GM12874 (cell line): ENCODE data around the gene ACIN1.

ENCODE experiments used
- TF ChIP-seq, protein P1 (sequence below): IDR thresholded peaks from 2 replicates; pipeline ENCODE4 v1.5.1; 2011; ENCODE audit warnings: low read depth, mild to moderate bottlenecking, control low read depth, low read length, moderate library complexity; ENCODE audit not compliant: insufficient read depth

ACIN1 gene

DNA sequence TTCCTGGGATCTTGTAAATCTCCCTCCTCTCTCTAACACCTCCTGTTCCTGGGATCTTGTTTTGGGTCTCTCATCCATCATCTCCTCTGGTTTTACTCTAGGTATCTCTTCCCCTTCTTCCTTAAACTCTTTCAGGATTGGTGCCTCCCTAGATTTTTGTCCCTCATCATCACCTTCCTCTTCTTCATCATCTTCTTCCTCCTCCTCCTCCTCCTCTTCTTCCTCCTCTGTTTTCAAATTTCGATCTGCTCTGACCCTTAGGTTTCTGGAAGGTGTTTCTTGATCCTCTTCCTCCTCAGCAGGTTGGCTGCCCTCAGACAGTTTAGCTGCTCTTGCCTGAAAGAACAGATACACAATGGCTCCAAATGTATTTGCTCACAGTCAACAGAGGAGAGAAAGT lies 14.5 kb downstream of the ACIN1 start:
- TF ChIP-seq, protein P1, sequence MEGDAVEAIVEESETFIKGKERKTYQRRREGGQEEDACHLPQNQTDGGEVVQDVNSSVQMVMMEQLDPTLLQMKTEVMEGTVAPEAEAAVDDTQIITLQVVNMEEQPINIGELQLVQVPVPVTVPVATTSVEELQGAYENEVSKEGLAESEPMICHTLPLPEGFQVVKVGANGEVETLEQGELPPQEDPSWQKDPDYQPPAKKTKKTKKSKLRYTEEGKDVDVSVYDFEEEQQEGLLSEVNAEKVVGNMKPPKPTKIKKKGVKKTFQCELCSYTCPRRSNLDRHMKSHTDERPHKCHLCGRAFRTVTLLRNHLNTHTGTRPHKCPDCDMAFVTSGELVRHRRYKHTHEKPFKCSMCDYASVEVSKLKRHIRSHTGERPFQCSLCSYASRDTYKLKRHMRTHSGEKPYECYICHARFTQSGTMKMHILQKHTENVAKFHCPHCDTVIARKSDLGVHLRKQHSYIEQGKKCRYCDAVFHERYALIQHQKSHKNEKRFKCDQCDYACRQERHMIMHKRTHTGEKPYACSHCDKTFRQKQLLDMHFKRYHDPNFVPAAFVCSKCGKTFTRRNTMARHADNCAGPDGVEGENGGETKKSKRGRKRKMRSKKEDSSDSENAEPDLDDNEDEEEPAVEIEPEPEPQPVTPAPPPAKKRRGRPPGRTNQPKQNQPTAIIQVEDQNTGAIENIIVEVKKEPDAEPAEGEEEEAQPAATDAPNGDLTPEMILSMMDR: no peak

DNA sequence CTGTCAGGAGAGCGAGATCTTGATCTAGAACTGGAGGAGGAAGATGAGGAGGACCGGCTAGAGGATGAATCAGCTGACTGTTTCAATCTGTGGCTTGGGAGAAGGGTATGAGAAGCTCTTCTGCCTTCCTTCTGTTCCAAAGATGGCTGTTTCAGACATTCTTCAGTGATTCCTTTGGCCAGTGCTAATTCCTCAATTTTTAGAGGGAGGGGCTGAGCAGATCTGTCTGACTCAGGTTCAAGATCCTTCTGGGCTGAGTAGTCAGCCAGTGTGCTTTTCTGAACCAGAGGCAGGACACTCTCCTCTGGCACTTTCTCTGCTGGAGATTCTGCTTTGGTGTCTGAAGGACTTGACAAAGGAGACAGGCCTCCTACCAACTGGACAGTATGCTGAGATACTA lies 15.2 kb downstream of the ACIN1 start:
- TF ChIP-seq, protein P1: no peak

DNA sequence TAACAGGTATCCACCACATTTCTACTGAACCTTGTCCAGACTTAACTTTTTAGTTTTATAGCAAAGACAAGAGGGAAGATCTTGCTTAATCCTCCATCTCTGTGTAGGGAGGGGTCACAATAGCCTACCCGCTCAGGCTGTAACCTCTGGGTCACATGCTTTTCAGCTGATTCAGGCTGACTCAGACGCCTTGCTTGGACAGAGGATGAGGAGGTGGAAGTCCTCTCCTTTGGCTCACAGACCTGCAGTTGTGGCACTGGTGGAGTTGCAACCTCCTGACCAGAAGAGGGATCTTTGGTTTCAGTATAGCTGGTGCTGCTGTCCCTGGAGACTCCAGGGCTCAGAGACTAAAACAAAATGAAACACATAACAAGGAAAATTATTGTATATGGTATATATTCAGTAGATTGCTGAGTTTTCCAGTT lies 16.2 kb downstream of the ACIN1 start:
- TF ChIP-seq, protein P1: no peak

DNA sequence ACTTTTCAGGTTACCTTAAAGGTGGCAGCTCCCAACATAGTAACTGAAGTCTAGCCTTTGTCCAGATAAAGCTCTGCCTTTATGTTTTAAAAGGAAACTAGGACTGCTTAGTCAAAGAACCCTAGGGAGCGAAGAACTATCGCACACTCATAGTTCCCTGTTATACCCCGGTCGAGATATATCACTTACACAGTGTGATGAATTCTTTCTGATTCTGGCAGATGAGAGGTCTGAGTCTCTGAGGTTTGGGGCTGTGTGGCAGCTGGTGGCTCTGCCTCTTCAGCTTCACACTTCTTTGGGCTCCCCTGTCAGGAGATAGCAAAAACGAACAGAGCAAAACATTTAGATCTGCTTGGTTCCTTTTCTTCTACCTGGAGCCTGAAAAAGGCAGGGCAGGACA lies 17.0 kb downstream of the ACIN1 start:
- TF ChIP-seq, protein P1: no peak

DNA sequence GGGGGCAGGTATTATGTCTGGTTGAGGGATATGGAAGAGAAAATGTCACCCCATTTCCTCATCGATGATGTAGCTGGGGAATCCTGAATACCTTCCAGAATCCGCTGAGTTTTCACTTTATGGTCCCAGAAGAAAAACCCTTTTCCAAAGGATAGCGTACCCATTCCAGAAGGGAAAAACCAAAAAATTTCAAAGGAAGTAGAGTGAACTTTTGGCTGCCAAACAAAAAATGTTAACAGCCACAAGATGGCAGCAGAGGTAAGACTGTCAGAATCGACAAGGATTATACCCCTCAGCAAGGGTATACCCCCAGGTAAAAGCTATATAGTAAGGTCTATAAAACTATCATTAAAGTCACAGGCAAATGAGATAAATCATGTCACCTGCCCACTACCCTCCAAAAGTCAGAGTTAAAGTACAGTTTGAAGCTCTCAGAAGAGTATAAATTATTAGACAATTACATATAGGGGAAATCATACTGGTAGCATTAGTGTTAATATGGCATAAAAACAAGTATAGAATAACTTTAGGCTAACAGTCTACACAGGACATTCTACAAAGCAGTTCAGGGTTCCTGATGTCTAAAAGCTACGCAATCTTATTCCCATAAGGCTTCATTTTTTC lies 18.0 kb downstream of the ACIN1 start:
- TF ChIP-seq, protein P1: peak; percentile 50

DNA sequence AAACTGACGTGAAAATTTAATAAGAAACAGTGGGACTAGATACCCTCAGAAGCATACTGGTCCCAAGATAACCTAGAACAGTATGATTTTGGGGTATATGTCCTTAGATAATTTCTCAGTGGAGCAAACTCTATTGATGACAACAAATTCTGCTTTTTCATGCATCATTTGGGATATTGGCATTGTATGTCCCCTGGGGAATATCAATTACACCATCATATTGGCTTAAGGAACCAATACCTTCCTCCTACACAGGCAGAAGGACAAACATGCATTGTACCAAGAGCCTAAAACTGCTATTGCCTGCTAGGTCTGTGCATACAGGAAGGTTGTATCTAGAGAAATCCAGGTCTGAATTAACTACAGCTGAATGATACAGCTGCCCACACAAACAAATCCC lies 20.0 kb downstream of the ACIN1 start:
- TF ChIP-seq, protein P1: no peak

DNA sequence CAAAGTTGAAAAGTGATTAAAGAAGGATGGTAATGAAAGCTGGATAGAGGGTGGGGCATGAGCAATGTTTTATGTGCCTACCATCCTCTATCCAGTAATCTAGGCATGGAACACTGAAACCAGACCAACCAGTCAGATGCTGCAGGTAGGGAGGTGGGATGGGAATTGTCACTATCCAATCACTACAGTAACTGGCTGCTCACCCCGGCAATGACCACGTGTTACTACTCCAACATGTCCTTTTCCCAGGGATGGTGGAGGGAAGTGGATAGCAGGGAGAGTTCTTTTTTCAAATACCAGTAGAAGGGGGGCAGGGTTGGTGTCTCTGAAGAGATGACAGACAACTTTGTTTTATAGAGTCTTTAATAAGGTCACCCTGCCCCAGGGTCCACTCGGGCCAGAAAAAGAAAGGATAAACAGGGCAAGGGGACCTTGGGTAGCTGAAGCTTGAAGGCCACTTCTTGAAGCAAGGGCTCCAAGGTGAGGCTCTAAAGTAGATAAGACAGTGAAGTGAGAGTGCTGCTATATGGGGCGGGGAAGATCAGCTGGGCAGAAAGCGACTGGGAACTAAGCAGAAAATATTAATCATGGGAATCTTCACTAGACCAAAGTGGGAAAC lies 22.9 kb downstream of the ACIN1 start:
- TF ChIP-seq, protein P1: no peak
